Trophoblast cell (in vitro differentiated cells and primary cell): ENCODE results near the gene NR4A3.

Experiments used
- DNase-seq, 2 donors: peaks; one replicate each; pipeline ENCODE4 v3.0.0-alpha.2; 2016
- H2AFZ ChIP-seq: 2 replicates; pipeline ENCODE4 v1.6.1; 2013; ENCODE audit warnings: low read length, moderate library complexity, mild to moderate bottlenecking; ENCODE audit not compliant: insufficient read depth, poor library complexity
- H2AK5ac ChIP-seq: 2 replicates; pipeline ENCODE4 v1.6.1; 2013; ENCODE audit warnings: mild to moderate bottlenecking, low read length
- H2BK120ac ChIP-seq: 2 replicates; pipeline ENCODE4 v1.6.1; 2013; ENCODE audit warnings: low read length, mild to moderate bottlenecking, moderate library complexity; ENCODE audit not compliant: insufficient read depth, poor library complexity
- H2BK12ac ChIP-seq: 2 replicates; pipeline ENCODE4 v1.6.1; 2013; ENCODE audit warnings: mild to moderate bottlenecking, low read length, moderate library complexity
- H2BK5ac ChIP-seq: 2 replicates; pipeline ENCODE4 v1.6.1; 2013; ENCODE audit warnings: low read length, low read depth, moderate library complexity, mild to moderate bottlenecking; ENCODE audit not compliant: poor library complexity
- H3K14ac ChIP-seq: 2 replicates; pipeline ENCODE4 v1.6.1; 2013; ENCODE audit warnings: mild to moderate bottlenecking, low read length
- H3K18ac ChIP-seq: 2 replicates; pipeline ENCODE4 v1.6.1; 2013; ENCODE audit warnings: mild to moderate bottlenecking, low read length
- H3K23ac ChIP-seq: 2 replicates; pipeline ENCODE4 v1.6.1; 2013; ENCODE audit warnings: low read length
- H3K27ac ChIP-seq: 2 replicates; pipeline ENCODE4 v1.5.1; 2013; ENCODE audit warnings: low read depth, mild to moderate bottlenecking, inconsistent platforms, low read length, moderate library complexity
- H3K27me3 ChIP-seq: 2 replicates; pipeline ENCODE4 v1.6.1; 2013; ENCODE audit warnings: inconsistent platforms, mild to moderate bottlenecking, low read length, moderate library complexity; ENCODE audit not compliant: insufficient read depth
- H3K36me3 ChIP-seq, 2 experiments: 1 replicate in 1 of 2; 2 replicates in 1 of 2; pipeline ENCODE4 v1.6.1; 2013; ENCODE audit warnings: low read length in 2 of 2, mild to moderate bottlenecking in 2 of 2, moderate library complexity in 1 of 2; ENCODE audit not compliant: insufficient read depth in 2 of 2, control insufficient read depth in 1 of 2
- H3K4ac ChIP-seq: 2 replicates; pipeline ENCODE4 v1.6.1; 2013; ENCODE audit warnings: low read depth, mild to moderate bottlenecking, low read length, moderate library complexity
- H3K4me1 ChIP-seq, 2 experiments: 1 replicate in 1 of 2; 2 replicates in 1 of 2; pipeline ENCODE4 v1.6.1; 2013; ENCODE audit warnings: low read length in 2 of 2, mild to moderate bottlenecking in 2 of 2, moderate library complexity in 1 of 2; ENCODE audit not compliant: insufficient read depth in 2 of 2, control insufficient read depth in 1 of 2
- H3K4me2 ChIP-seq: 2 replicates; pipeline ENCODE4 v1.6.1; 2013; ENCODE audit warnings: inconsistent platforms, mild to moderate bottlenecking, low read length, moderate library complexity
- H3K4me3 ChIP-seq: 2 replicates; pipeline ENCODE4 v1.5.1; 2013; ENCODE audit warnings: mild to moderate bottlenecking, low read depth, low read length, inconsistent platforms
- H3K79me1 ChIP-seq: one replicate; pipeline ENCODE4 v1.6.1; 2013; ENCODE audit warnings: low read length
- H3K79me2 ChIP-seq: 2 replicates; pipeline ENCODE4 v1.6.1; 2013; ENCODE audit warnings: low read length, mild to moderate bottlenecking; ENCODE audit not compliant: control insufficient read depth, insufficient read depth, poor library complexity
- H3K9ac ChIP-seq: 2 replicates; pipeline ENCODE4 v1.6.1; 2013; ENCODE audit warnings: mild to moderate bottlenecking, low read length
- H3K9me3 ChIP-seq: 2 replicates; pipeline ENCODE4 v1.6.1; 2013; ENCODE audit warnings: low read depth, mild to moderate bottlenecking, control low read depth, inconsistent platforms, low read length; ENCODE audit not compliant: insufficient read depth
- H4K12ac ChIP-seq: 2 replicates; pipeline ENCODE4 v1.6.1; 2013; ENCODE audit warnings: low read depth, mild to moderate bottlenecking, low read length, moderate library complexity
- H4K8ac ChIP-seq: 2 replicates; pipeline ENCODE4 v1.6.1; 2013; ENCODE audit warnings: low read depth, mild to moderate bottlenecking, low read length, moderate library complexity
- H4K91ac ChIP-seq: one replicate; pipeline ENCODE4 v1.6.1; 2013; ENCODE audit warnings: low read depth, mild to moderate bottlenecking, low read length, moderate library complexity
- WGBS: extraction: QIAGEN DNeasy Blood & Tissue Kit; methylation state at CpG from one replicate; pipeline ENCODE4 v1.1.7; 2013; ENCODE audit warnings: missing lambda C conversion rate; ENCODE audit not compliant: insufficient read length, insufficient coverage; ENCODE audit errors: extremely low coverage; 5-methylcytosine and 5-hydroxymethylcytosine counted together

NR4A3 gene

DNA sequence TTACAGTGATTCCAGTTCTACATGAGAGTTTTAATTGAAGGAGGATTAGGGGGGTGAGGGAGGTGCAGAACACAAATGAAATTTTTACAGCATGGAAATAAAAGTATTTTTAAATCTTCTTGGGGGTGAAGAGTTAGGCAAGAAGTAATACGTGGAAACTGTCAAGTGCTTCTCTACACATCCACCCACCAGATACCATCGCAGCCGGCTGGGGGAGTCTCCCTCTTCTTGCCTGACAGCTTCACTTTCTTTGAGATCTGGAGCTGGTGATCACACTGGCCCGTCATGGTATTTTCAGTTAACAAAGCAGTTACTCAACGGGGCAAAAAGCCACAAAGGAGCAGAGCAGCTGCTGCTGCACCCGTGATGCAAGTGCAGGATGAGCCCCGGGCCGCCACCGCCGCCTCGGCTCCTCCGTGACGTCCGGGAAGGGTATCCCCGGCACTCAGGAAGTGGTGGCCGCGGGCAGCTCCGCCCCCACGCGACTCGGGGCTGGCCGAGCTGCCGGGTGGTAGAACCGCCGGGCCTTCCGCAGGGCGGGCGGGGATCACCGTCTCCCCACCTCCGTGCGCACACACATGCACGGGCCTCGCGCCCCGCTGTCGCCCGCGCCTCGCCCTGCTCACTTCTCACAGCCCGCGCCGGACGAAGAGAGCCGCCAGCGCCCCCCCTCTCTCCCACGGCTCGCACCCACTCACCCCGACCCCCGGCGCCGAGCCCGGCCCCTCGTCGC, 2.4 kb upstream of the NR4A3 start:
- no CpG with 5 or more reads among the region's 54 CpGs for WGBS
- Histone ChIP-seq H3K4ac (peak overlapping the region; percentile 65), H2AFZ (peak overlapping the region; percentile 87)

DNA sequence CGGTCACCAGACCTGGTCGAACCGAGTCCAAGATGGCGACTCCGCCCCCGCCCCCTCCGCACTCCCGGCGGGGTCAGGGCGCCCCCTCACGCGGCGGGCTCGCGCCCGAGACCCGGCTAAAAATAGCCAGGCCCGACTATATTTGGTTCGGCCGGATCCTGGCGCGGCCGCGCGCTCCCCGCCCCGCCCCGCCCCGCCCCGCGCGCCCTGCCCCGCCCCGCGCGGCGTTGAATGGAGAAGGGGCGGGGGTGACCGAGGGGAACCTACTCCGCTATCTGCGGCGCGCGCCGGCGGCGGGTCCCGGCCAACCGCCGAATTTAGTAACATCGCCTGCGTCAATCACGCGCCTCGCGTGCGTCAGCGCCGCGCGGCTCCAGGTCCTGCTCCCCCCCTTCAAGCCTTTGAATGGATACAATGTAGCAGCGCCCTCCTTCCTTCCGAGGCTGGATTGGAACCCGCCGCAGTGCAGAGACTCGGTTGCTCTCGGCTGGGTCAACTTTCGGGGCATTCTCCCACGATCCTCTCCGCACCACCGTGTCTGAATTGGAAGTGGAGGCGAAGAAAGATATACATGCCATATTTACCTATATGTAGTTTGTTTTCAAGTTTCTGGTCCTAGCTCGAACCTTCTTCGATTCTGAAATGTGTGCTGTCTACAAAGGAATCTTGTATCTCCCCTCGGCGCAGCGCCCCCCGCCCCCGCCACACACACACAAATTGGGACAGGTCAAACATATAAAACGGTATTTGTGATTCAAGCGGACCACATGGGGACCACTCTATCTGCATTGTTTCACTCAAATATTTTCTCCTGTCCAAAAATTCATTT, 1.6 kb upstream of the NR4A3 start:
- Histone ChIP-seq H2BK5ac (peak overlapping the region; percentile 91), H2BK120ac (peak overlapping the region; percentile 84), H3K79me1 (peaks cover 9% of the 10 kb centered on the region), H3K23ac (no peak overlapping the region), H3K36me3 (no peaks in the 10 kb centered on the region), H3K18ac (peak overlapping the region; percentile 94), H2AFZ (peak overlapping the region; percentile 87), H3K27ac (peak overlapping the region; percentile 93), H4K91ac (peak overlapping the region; percentile 95), H3K27me3 (peaks cover 28% of the 10 kb centered on the region), H2BK12ac (peak overlapping the region; percentile 15), H4K8ac (peak overlapping the region; percentile 94), H3K4me1 (peaks cover 17 to 21% of the 10 kb centered on the region in 2 experiments), H3K9me3 (no peaks in the 10 kb centered on the region), H3K9ac (no peak overlapping the region), H4K12ac (peak overlapping the region; percentile 94), H3K79me2 (peaks cover 5% of the 10 kb centered on the region), H2AK5ac (no peak overlapping the region), H3K4me2 (peak overlapping the region; percentile 100), H3K4me3 (peak overlapping the region; percentile 93), H3K4ac (peak overlapping the region; percentile 65), H3K14ac (peak overlapping the region; percentile 89)
- WGBS, result no CpG with 5 or more reads among the region's 81 CpGs
- DNase-seq, result peak; percentile 96

More for the DNA sequence above, 2.4 kb upstream of the NR4A3 start:
- Histone ChIP-seq H3K14ac (peak overlapping the region; percentile 89), H3K79me1 (peaks cover 9% of the 10 kb centered on the region), H3K79me2 (peaks cover 5% of the 10 kb centered on the region), H3K4me1 (peaks cover 10 to 15% of the 10 kb centered on the region in 2 experiments), H3K9me3 (no peaks in the 10 kb centered on the region), H3K4me3 (peak overlapping the region; percentile 93), H3K23ac (no peak overlapping the region), H3K4me2 (peak overlapping the region; percentile 72), H2AK5ac (no peak overlapping the region), H4K8ac (peak overlapping the region; percentile 94), H3K27ac (peak overlapping the region; percentile 93), H4K91ac (peak overlapping the region; percentile 95), H3K9ac (peak overlapping the region; percentile 93), H3K18ac (peak overlapping the region; percentile 94), H4K12ac (peak overlapping the region; percentile 94), H2BK5ac (peak overlapping the region; percentile 91), H2BK120ac (peak overlapping the region; percentile 84), H3K27me3 (peaks cover 20% of the 10 kb centered on the region), H2BK12ac (peak overlapping the region; percentile 15), H3K36me3 (no peaks in the 10 kb centered on the region)
- peak; percentile 97 to 98 for DNase-seq

- no CpG with 5 or more reads among the region's 28 CpGs for WGBS
- H2AFZ ChIP-seq, result peak overlapping the region; percentile 80
- no peak overlapping the region for H4K8ac ChIP-seq
- peaks cover 5% of the 10 kb centered on the region for H3K79me2 ChIP-seq
- no peak overlapping the region for H3K14ac ChIP-seq
- no peak overlapping the region for H3K18ac ChIP-seq
- H3K9me3 ChIP-seq, result peaks cover 2% of the 10 kb centered on the region
- no peaks in the 10 kb centered on the region for H3K36me3 ChIP-seq
- H4K91ac ChIP-seq, result no peak overlapping the region
- H3K23ac ChIP-seq, result no peak overlapping the region
- no peak overlapping the region for H2AK5ac ChIP-seq
- peaks cover 17 to 26% of the 10 kb centered on the region in 2 experiments for H3K4me1 ChIP-seq
- no peak overlapping the region for H3K27ac ChIP-seq
- no peak overlapping the region for H2BK120ac ChIP-seq
- H4K12ac ChIP-seq, result no peak overlapping the region
- peaks cover 36% of the 10 kb centered on the region for H3K27me3 ChIP-seq
- H3K9ac ChIP-seq, result no peak overlapping the region
- peak overlapping the region; percentile 100 for H3K4me2 ChIP-seq
- DNase-seq, result peak; percentile 76 to 86
- H2BK5ac ChIP-seq, result no peak overlapping the region
- no peak overlapping the region for H3K4ac ChIP-seq
- peaks cover 9% of the 10 kb centered on the region for H3K79me1 ChIP-seq
- H2BK12ac ChIP-seq, result no peak overlapping the region
- H3K4me3 ChIP-seq, result peak overlapping the region; percentile 88
These were observed 845 bp upstream of the NR4A3 start for GRCh38 chr9:99820685-99821395.
